Adrenal gland (tissue), 12 donors: ENCODE data around the gene PHF23. TPM values are rescaled to one million over a fixed set of nuclear protein-coding genes. Genes with fewer than 3 reads are reported as not detected.

ENCODE experiments used
- DNase-seq, 7 donors: peaks; one replicate each; pipeline ENCODE4 v3.0.0-alpha.2; 2019 to 2020
- H3K27ac ChIP-seq, 5 donors: fragments of 200-600 bp; sonication (generic) in 4 of 5; 1 replicate in 3 of 5; 2 replicates in 2 of 5; pipeline versions ENCODE4 v1.5.1 to v1.8.0; 2016 to 2020; ENCODE audit warnings: mild to moderate bottlenecking in 1 of 5
- H3K27me3 ChIP-seq: fragments of 200-600 bp; 2 replicates; pipeline ENCODE4 v1.8.0; 2021
- H3K36me3 ChIP-seq, 2 donors: fragments of 200-600 bp; replicated peaks in 1 of 2; 1 replicate in 1 of 2; 2 replicates in 1 of 2; pipeline versions ENCODE4 v1.5.1 to v1.8.0; 2018 to 2022
- H3K4me1 ChIP-seq, 2 donors: fragments of 200-600 bp; replicated peaks in 1 of 2; 1 replicate in 1 of 2; 2 replicates in 1 of 2; pipeline versions ENCODE4 v1.5.1 to v1.8.0; 2018 to 2021
- H3K4me3 ChIP-seq, 4 donors: fragments of 200-600 bp; sonication (generic) in 3 of 4; one replicate each; pipeline ENCODE4 v1.5.1; 2016 to 2018
- H3K9me3 ChIP-seq, 3 donors: fragments of 200-600 bp; sonication (generic) in 1 of 3; replicated peaks in 1 of 3; 1 replicate in 2 of 3; 2 replicates in 1 of 3; pipeline versions ENCODE4 v1.5.1 to v1.8.0; 2016 to 2021
- CTCF ChIP-seq, 6 experiments: fragments of 450-650 bp in 4 of 6; fragments of 200-600 bp in 2 of 6; sonication (generic) in 1 of 6; IDR thresholded peaks; 1 replicate in 5 of 6; 2 replicates in 1 of 6; pipeline versions ENCODE4 v1.5.1 to v1.8.0; 2016 to 2021; ENCODE audit warnings: antibody characterized with exemption in 6 of 6, mild to moderate bottlenecking in 2 of 6, moderate library complexity in 1 of 6
- POLR2A ChIP-seq, 2 donors: fragments of 450-650 bp; IDR thresholded peaks; one replicate each; pipeline ENCODE4 v1.6.1; 2017; ENCODE audit warnings: antibody characterized with exemption in 2 of 2, mild to moderate bottlenecking in 2 of 2, moderate library complexity in 1 of 2
- WGBS, 4 donors: extraction: QIAGEN DNeasy Blood & Tissue Kit in 2 of 4; methylation state at CpG; one replicate each; pipeline versions ENCODE4 v1.1.5 to v1.1.7; 2013 to 2017; 5-methylcytosine and 5-hydroxymethylcytosine counted together
- intact Hi-C, 2 donors: fragments of 100-400 bp; cut with DNase I; formaldehyde crosslinking; loops; one replicate each; pipeline versions ENCODE4 v1.14.1 to v1.15.0; 2022 to 2023
- polyA plus RNA-seq, 3 donors: library from polyadenylated mRNA; stranded (reverse); fragments of 200-250 nt in 2 of 3; fragments of 350-450 nt in 1 of 3; fragmentation: Illumina TruSeq in 1 of 3; extraction: RNeasy Lipid Tissue Mini Kit (QIAGEN cat#74804) in 1 of 3; gene quantifications; one replicate each; pipeline ENCODE4 v1.2.3, GENCODE V29; 2013 to 2014
- total RNA-seq, 9 donors: library from RNA; depleted of rRNA in 4 of 9; stranded (reverse); fragments of >200 nt in 4 of 9; fragments of 120-200 nt in 1 of 9; fragmentation: NEBNext Ultra II Directional in 1 of 9; extraction: Animal tissue kit (Norgen Biotek cat#: 25700) in 1 of 9; gene quantifications; one replicate each; pipeline versions ENCODE4 v1.1.0 to v1.2.4, GENCODE V29; 2013 to 2023
- donor health status: healthy with polysubstance abuse.
- donor health status: Bipolar disorder and iron deficiency.
- donor health status: DM: yes; HTN: yes; CAD: no.
- donor health status: DM: no; HTN: no; CAD: no.
- donor health status: DM: no; HTN: no; CAD: no.
- donor health status: DM: yes; HTN: yes; CAD: no.

The PHF23 gene
- total and polyA plus RNA-seq, 12 donors = 28.0 to 141 (median 64.5) TPM

GRCh38 chr17:7234083-7234951, 4.9 kb downstream of the PHF23 start, which contains the start of gene DVL2:
Gene DVL2 (minus strand): TSS chr17:7234517. CDS start chr17:7234262, 255 bp downstream.
- H3K36me3 ChIP-seq = peaks cover 0 to 33% of the 10 kb centered on the region in 2 donors
- TF ChIP-seq POLR2A (IDR thresholded peaks at IDR 0.05) (peak; percentile 24 to 90), CTCF (IDR thresholded peaks at IDR 0.05) (peak in 1 of 6 experiments; percentile 26)
- H3K9me3 ChIP-seq = no peaks in the 10 kb centered on the region
- H3K4me3 ChIP-seq = peak within 1 kb of the TSS; percentile 66 to 95 (median 76)
- intact Hi-C loops = no loop called here
- DNase-seq = peak; percentile 96 to 98 (median 97)
- WGBS, 4 donors = 0 to 1% (median 0%) methylated on average over 2 to 72 of the region's 72 CpGs
- H3K4me1 ChIP-seq = peaks cover 38 to 47% of the 10 kb centered on the region in 2 donors
- H3K27me3 ChIP-seq = no peaks in the 10 kb centered on the region
- peak within 1 kb of the TSS; percentile 74 to 91 (median 86) for H3K27ac ChIP-seq

GRCh38 chr17:7233701-7234082, 5.6 kb downstream of the PHF23 start:
- no peaks in the 10 kb centered on the region for H3K27me3 ChIP-seq
- peak overlapping the region; percentile 74 to 91 (median 86) for H3K27ac ChIP-seq
- no peak for TF ChIP-seq CTCF (IDR thresholded peaks at IDR 0.05)
- TF ChIP-seq POLR2A (IDR thresholded peaks at IDR 0.05) = no peak
- intact Hi-C loops = no loop called here
- peak overlapping the region; percentile 66 to 95 (median 76) for H3K4me3 ChIP-seq
- 0 to 2% (median 0%) methylated on average over 5 to 9 of the region's 9 CpGs for WGBS, 4 donors
- peaks cover 38 to 47% of the 10 kb centered on the region in 2 donors for H3K4me1 ChIP-seq
- peaks cover 0 to 39% of the 10 kb centered on the region in 2 donors for H3K36me3 ChIP-seq
- no peak for DNase-seq
- no peaks in the 10 kb centered on the region for H3K9me3 ChIP-seq

- intact Hi-C loops = no loop called here
- H3K36me3 ChIP-seq = peaks cover 0 to 55% of the 10 kb centered on the region in 2 donors
- H3K27me3 ChIP-seq = no peaks in the 10 kb centered on the region
- H3K4me3 ChIP-seq = peak overlapping the region in 1 of 4 donors; percentile 79
- TF ChIP-seq POLR2A (IDR thresholded peaks at IDR 0.05) (no peak), CTCF (IDR thresholded peaks at IDR 0.05) (no peak)
- no peak overlapping the region for H3K27ac ChIP-seq
- no peak for DNase-seq
- peaks cover 33 to 42% of the 10 kb centered on the region in 2 donors for H3K4me1 ChIP-seq
- no peaks in the 10 kb centered on the region for H3K9me3 ChIP-seq
- 65 to 81% (median 72%) methylated on average over 5 of the region's 5 CpGs for WGBS, 4 donors
Observed at GRCh38 chr17:7232114-7232513, 7.1 kb downstream of the PHF23 start.

GRCh38 chr17:7229504-7229903, 9.8 kb downstream of the PHF23 start:
- no peak overlapping the region for H3K27ac ChIP-seq
- intact Hi-C loops = no loop called here
- no peaks in the 10 kb centered on the region for H3K9me3 ChIP-seq
- peaks cover 23% of the 10 kb centered on the region in 2 donors for H3K4me1 ChIP-seq
- DNase-seq = no peak
- H3K4me3 ChIP-seq = no peak overlapping the region
- no peak for TF ChIP-seq CTCF (IDR thresholded peaks at IDR 0.05)
- no peaks in the 10 kb centered on the region for H3K27me3 ChIP-seq
- 90 to 95% (median 91%) methylated on average over 18 to 19 of the region's 19 CpGs for WGBS, 4 donors
- peaks cover 0 to 61% of the 10 kb centered on the region in 2 donors for H3K36me3 ChIP-seq
